NCI-H2196 treated with DMSO at 0.1 percent for 48 hours (cell line): ENCODE measurements around the gene LCE1F.

Experiments used
- DNase-seq: peaks from one replicate; lab custom pipeline; 2025; ENCODE audit not compliant: unreplicated experiment; lab: John Stamatoyannopoulos, UW

LCE1F gene, protein sequence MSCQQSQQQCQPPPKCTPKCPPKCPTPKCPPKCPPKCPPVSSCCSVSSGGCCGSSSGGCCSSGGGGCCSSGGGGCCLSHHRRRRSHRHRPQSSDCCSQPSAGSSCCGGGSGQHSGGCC

DNA sequence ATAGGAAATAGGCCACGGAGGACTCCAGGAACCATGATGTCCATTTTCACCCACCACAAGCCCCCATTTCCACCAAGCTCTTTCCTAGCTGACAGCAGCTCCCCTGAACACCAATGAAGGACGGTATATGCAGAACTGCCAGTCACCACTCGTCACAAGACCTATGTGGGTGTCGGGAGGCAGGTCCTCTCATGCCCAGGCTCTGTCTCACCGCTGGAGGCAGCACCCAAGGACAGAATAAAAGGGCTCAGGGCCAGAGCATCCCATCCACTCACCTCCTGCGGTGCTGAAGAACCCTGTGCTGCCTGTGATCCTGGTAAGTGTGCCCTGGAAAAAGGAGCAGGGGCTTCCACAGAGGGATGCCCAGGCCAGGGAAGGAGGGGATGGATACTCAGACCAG, at the start of gene LCE1F:
TSS of gene LCE1F (plus strand) at position 266 of the 400 bp plus-strand sequence. CDS start 1,232 bp downstream, outside the sequence.
- DNase-seq: no peak

DNA sequence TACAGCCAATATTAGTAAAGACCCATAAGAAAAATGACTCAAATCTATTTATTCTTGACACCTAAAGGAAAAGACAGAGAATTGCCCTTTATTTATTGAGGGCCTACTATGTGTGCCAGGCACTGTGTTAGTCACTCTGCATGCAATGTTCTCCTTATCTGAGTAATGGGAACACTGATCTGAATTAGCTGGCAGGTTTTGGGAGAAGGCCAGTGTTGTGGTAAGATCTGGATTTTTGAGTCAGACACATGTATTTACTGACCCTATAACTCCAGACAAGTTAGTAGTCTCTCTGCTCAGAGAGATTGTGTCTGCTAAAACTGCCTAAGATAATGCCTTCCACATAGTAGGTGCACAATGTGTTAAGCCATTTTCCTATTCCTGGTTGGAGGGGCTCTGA, 49.7 kb upstream of the LCE1F start:
- DNase-seq: no peak

DNA sequence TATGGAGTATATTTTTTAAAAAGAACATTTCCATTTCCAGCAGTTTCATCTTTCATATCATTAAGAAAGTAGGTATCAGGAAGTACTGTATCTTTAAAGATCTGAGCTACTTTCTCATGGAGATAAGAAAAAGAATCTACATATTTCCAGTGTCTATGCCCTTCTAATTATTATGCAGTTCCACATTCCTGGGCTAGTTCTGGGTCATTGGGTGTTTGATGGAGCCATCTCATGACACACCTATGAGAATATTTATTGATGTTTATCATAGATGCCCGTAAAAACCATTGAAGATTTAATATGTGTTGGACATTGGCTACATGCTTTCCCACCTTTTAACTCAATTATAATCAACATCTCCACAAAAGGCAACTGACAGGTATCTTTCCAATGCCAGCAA, 46.0 kb upstream of the LCE1F start:
- DNase-seq: no peak

DNA sequence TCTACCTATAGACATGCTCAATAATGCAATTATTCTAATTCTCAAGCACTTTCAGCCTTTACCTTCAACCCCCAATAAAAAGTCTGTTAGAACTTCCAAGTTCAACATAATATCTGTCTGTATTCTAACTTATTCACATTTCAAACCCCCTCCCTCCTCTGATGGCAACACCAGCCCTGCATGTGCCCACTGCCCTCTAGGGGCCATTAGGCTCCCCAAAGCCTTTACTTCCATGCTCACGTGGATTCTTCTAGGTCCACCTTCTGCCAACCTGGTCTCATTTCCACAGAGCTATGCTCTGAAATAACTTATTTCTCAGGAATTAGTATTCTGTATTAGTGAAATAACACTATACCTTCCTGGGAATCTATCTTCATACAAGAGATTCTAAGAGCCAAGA, 39.3 kb upstream of the LCE1F start:
- DNase-seq: no peak

DNA sequence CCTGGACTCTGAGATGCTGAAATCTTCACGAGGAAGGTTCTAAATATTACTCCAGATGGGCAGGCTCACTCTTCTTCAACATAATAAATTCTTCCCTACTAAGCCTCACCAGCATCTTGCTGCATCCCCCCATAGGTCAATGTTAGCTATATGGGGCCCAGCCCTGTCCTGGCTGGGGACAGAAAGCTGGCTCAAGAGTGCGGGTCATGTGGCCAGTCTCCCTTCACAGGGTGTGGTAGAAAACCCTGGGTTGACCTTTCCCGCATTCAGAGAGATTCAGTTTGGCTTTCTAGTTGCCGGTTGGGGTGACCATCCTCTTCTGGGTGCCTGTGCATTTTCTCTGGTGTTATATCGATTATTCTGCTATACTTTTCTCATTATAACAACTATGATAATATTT, 36.9 kb upstream of the LCE1F start:
- DNase-seq: no peak

DNA sequence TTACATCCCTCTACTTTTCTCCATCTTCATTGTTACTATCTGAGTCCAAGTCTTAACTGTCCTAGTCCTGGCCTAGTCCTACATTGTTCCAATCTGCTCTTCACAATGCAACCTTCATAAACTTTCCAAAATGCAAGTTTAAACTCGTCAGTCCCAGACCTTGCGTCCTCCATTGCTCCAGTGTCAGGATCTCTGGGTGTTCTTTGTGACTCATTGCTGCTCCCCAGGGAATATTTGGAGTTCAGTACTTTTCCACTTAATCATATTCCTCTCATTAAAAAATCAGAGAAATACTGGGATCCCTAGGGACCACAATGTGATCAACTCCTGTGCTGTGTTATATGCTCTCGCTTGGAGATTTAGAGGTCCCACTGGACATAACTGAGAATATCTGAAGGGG, 35.1 kb upstream of the LCE1F start:
- DNase-seq: no peak

DNA sequence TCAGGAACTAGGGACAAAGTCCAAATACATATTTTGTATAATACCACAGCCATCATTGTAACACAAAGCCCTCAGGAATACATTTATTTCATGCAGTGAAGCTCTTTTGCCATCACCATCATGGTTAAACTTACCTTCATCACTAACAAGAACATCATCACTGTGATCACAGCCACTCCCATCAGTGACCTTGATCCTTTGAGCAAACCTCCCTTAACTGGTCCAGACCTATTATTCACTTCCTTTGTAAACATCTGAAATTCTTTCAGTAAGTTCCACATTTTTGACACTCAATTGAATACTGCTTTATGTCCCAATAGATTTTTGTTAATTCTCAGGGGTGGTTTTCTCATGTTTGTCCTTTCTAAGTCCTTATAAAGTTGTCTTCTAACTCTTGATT, 33.3 kb upstream of the LCE1F start:
- no peak for DNase-seq

DNA sequence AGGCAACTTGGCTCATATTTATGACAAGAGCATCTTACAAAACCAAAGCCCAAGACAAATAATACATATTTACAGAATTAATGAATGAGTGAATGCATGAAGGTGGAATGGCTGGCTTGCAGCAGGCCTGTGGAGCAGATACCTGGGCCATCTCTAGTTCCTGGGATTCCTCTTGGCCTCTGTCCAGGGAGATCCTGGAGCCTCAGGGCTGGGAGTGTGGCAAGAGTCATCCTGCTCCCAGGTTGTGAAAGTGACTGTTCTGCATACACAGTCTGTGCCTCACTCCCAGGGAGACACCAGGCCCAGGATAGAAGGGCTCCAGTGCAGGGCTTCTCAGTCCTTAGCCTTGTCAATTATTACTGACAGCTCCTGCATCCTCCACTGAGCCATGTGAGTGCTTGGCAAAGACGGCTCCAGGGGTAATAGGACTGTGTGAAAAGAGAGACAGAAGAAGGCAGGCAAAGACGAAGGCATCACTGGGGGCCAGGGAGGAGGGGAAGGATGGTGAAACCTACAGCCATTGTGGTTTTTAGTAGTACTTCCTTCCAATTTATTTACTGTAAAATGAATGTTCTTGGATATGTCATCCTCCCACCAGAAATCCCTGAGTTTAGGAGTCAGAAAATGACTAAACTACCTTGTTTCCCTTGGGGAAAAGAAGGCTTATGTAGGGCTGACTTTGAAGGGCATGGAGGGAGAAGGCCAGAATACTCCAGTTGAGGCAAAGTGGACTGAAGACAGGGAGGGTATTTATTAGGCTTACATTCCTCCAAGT, 31.4 kb upstream of the LCE1F start:
- DNase-seq: no peak

DNA sequence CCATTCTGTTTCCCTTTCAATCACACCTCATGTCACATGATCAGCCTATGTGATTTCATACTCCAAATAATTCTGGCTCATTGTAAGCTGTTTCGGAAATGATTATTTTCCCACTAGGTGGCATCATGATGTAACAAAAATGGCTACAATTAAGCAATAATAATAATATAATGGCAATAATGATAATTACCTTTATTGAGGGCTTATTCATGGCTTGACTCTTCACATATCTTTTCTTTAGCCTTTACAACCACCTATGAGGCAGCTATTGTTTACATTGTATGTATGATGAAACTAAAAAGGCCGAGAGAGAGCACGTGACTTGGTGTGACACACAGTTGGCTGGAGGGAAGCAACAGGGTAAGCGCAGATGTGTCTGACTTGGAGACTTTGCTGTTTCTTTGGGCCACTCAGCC, 29.6 kb upstream of the LCE1F start:
- DNase-seq: no peak

DNA sequence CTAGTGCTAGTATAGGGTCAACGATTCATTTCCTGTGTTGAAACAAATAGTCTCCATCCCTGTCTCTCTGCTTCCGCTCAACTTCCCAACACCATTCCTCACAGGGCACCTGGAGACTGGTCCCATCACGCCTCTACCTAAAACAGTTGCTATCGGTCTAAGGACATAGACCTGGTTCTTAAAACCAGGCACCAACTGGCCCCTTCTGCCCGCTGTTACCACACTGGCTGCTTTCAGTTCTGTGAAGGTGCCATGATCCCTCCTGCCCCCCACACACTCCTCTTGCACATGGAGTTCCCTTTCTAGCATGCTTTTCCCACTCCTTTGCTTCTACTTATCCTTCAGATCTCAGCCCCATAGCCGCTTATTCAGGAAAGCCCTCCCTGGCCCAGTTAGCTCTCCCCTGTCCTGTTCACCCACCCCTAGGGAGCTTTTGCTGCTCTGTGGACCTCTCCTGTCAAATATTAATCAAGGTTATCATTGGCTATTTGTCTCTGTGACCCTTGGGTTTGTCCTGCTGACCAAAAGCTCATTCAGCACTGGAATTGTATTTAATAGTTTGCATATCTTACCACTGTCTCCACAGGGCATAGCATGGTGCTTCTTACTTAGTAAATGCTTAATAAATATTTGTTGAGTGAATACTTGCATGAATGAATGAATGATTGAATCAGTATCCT, 29.0 kb upstream of the LCE1F start:
- no peak for DNase-seq

DNA sequence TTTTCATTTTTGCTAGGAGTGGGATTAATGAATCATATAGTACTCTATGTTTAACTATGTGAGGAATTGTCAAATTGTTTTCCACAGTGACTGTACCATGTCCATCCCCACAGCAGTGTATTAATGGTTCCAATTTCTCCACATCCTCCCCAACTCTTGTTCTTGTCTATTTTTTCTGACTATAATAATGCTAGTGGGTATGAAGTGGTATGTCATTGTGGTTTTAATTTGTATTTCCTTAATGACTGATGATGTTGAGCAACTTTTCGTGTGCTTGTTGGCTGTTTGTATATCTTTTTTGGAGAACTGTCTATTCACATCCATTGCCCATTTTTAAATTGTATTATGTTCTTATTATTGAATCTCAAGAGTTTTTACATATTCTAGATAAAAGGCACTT, 27.1 kb upstream of the LCE1F start:
- DNase-seq: no peak

DNA sequence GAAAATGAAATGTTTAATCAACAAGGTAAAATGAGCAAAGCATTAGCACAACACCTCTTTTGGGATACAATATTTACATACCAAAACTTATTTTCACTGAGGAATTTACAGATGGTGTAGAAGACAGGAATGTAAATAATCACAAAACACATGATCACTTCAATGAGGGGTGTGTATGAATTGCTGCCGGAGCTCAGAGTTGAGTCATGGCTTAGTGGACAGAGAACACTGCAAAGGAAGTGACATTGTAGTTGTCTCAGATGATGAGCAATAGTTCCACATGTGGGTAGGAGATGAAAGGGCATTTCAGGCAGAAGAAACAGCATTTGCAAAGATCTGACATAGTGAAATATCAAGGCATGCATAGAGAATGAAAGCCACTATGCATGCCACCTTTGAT, 22.7 kb upstream of the LCE1F start:
- no peak for DNase-seq

DNA sequence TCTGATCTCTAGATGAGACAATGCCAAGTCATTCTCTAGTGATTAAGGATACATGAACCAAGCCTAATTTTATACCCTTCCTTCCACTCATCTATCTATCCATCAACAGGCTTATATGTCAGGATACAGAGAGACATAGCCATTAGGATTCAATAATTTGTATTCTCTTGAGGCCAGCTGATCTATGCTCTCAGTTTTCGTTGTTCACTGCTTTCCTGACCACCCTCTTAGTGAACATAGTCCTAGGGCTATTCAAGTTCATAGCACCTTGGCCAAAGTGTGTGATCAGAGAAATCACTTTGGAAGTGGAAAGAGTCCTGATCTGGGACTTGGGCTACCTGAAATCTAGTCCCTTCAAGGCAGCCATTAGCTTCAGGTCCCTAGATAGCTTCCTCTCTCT, 21.4 kb upstream of the LCE1F start:
- DNase-seq: no peak

DNA sequence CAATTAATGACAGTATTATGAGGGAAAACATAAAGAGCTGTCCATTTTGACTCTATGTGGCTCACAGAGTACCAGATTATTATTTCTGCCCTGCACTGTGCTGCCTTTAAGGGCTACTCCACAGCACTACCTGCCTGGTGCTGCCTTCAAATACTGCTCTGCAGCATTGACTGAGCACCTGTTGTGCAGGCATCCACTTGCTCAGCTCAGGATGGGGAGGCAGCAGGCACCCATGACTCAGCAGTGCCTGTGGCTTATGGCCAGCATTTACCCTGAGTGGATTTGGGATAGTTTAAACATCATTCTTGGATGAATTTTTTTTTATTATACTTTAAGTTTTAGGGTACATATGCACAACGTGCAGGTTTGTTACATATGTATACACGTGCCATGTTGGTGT, 18.1 kb upstream of the LCE1F start:
- DNase-seq: no peak

DNA sequence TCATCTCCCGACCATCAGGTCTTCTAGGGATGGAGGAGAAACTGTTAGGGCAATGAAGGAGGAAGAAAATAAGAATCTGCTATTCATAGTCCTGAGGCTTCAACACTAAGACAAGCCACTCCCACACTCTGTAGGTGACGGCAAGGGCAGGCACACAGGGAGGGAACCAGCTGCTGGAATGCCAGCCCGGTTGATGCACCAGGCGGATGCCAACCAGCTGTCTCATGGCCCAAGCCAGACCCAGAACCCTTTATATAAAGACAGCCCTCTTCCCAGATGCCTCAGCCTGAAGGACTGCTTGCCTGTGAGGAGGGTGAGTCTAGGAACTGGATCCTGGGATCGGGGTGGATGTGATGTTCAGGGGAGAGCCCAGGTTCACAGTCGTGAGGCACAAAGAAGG, 17.2 kb upstream of the LCE1F start, which contains the start of gene KPRP:
TSS of gene KPRP (plus strand) at position 279 of the 400 bp plus-strand sequence. CDS start 1,564 bp downstream, outside the sequence.
- DNase-seq: no peak

DNA sequence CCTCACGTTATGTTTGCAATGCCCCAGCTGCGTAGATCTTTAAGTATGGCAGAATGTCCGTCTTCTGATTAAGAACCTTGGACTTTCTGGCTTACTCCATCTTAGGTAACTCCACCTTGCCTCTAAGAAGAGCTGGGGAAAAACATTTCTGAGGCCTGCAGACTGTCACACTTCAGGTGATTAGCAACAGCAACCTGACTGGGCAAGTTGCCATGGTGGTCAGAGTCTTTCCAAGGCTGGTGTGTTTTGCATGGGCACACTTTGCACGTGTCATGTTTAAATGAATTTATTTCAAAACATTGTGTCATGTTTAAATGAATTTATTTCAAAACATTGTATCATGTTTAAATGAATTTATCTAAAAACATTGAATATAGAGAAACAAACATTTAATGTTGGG, 16.3 kb upstream of the LCE1F start:
- DNase-seq: no peak

DNA sequence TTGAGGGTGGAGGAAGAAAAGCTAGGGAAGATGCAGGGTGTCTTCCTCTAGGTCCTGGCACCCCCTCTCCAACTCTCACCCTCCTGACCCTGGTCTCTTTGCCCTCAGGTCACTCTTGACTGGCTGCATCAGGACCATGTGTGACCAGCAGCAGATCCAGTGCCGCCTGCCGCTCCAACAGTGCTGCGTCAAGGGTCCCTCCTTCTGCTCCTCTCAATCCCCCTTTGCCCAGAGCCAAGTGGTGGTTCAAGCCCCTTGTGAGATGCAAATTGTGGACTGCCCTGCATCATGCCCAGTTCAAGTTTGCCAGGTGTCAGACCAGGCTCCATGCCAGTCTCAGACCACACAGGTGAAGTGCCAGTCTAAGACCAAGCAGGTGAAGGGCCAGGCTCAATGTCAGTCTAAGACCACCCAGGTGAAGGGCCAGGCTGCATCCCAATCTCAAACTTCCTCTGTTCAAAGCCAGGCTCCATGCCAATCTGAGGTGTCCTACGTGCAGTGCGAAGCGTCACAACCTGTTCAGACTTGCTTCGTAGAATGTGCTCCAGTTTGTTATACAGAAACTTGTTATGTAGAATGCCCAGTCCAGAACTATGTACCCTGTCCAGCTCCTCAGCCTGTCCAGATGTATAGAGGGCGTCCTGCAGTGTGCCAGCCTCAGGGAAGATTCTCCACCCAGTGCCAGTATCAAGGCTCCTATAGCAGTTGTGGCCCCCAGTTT, 15.3 kb upstream of the LCE1F start:
- DNase-seq: no peak

DNA sequence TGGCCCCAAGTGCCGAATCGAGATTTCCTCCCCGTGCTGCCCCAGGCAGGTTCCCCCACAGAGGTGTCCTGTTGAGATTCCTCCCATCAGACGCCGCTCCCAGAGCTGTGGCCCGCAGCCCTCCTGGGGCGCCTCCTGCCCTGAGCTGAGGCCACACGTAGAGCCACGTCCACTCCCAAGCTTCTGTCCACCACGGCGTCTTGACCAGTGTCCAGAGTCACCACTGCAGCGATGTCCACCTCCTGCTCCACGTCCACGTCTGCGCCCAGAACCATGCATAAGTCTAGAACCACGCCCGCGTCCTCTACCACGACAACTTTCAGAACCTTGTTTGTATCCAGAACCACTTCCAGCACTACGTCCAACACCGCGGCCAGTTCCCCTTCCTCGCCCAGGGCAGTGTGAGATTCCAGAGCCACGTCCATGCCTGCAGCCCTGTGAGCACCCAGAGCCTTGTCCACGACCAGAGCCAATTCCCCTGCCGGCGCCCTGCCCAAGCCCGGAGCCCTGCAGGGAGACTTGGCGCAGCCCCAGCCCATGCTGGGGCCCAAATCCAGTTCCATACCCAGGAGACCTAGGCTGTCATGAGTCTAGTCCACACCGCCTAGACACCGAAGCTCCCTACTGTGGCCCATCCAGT, 14.3 kb upstream of the LCE1F start:
- DNase-seq: no peak

DNA sequence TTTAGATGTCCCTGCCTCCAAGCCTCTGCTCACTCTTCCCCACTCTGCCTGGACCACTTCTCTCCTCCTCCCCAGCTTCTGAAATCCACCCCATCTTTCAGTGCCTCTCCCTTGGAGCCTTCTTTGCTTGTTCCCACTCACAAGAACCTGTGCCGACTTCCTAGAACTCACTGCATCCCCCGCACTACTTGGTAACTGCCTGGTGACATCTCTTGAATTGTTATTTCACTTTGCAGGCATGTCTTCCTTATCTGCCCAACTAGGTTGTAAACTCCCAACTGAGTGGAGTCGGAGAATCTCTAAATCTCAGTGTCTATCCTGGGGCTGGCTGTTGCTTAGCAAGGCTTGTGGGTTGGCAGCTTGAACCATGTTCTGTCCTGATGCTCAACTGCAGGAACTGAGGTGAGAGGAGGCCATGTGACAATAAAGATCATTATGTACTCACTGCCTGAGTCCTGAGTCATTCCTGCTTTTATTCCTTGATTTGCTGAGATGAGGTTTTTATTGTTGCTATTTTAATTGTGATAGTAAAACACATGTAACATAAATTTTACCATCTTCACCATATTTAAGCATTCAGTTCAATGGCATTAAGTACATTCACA, 13.2 kb upstream of the LCE1F start:
- no peak for DNase-seq

DNA sequence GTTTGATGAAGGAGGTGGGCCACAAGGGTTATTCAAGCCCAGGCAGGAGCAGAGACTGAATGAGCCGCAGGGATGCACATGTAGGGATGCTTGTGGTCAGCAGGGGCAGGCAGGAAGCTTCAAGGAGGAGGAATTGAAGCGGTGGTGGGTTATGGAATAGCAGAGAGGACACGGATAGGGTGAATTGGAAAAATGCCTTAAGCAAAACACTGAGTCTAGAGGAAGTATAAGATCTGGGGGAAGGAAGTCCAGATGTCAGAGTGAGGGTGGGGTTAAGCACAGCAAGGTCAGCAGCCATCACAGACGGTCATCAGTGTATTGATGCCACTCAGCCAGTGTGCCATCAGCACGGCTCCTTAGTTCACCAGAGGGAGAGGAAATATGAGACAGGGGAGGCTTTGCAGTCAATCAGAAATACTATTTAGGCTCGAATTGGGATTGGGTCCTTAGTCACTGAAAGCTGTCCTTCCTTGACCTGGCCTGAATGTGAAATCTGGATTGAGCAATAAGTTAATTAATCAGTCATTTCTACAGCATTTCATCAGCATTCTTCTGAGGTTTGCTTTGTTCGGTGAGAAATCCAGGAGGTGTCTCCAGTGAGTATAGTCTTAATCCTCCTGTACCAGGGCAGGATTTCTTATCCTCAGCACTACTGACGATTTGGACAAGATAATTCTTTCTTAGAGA, 6.0 kb upstream of the LCE1F start:
- no peak for DNase-seq
